GM18511 (cell line): ENCODE results near the gene PLD1.
A peak's percentile ranks its signal among the peaks of the same experiment; 100 is the strongest.
"Not testable (repeated sequence)": the region's sequence is repeated elsewhere in the genome, so short reads cannot be mapped to it uniquely, and the experiment has no call there.

Source experiments
- ATAC-seq: cut with Tn5 transposase; IDR thresholded peaks from one replicate; pipeline ENCODE4 v1.9.1; 2021; ENCODE audit warnings: mild to moderate bottlenecking, moderate library complexity; ENCODE audit not compliant: unreplicated experiment

PLD1 gene, protein sequence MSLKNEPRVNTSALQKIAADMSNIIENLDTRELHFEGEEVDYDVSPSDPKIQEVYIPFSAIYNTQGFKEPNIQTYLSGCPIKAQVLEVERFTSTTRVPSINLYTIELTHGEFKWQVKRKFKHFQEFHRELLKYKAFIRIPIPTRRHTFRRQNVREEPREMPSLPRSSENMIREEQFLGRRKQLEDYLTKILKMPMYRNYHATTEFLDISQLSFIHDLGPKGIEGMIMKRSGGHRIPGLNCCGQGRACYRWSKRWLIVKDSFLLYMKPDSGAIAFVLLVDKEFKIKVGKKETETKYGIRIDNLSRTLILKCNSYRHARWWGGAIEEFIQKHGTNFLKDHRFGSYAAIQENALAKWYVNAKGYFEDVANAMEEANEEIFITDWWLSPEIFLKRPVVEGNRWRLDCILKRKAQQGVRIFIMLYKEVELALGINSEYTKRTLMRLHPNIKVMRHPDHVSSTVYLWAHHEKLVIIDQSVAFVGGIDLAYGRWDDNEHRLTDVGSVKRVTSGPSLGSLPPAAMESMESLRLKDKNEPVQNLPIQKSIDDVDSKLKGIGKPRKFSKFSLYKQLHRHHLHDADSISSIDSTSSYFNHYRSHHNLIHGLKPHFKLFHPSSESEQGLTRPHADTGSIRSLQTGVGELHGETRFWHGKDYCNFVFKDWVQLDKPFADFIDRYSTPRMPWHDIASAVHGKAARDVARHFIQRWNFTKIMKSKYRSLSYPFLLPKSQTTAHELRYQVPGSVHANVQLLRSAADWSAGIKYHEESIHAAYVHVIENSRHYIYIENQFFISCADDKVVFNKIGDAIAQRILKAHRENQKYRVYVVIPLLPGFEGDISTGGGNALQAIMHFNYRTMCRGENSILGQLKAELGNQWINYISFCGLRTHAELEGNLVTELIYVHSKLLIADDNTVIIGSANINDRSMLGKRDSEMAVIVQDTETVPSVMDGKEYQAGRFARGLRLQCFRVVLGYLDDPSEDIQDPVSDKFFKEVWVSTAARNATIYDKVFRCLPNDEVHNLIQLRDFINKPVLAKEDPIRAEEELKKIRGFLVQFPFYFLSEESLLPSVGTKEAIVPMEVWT

DNA sequence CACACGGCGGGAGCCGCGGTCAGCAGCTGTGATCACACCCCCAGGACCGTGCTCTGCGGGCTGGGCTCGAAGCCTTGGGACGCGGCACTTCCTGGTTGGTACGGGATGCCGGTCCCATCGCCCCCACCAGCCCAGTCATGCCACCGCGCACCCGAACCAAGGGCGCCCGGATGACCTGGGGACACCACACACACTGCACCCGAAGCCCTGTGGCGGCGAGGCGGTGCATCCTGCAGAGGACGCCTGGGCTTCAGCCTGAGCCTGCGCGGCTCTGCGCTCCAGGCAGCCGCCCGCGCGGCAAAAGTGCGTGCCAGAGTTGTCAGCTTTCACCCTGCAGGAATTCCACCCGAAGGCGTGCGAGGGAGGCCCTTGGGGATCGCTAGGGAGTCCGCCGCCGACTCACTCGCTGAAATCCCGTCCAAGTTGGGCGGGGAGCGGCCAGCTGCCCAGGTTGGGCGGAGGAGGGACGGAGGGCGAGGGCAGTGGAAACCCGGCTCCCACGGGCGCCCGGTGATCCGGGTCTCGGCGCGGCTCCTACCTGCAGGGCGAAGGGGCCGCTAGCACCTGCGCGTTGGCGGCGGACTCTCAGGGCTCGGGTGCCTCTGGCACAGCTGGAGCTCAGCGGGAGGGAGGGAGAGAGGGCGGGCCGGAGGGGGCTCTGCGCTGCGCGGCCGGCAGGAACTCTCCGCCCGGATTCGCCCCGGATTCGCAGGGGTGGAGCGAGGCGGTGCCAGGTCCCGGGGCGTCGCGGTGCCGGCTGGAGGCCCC, at the start of gene PLD1:
Gene PLD1 (minus strand): TSS at position 623 of the 768 bp plus-strand sequence. CDS start 72,432 bp downstream, outside the sequence.
- ATAC-seq = peak; percentile 58

DNA sequence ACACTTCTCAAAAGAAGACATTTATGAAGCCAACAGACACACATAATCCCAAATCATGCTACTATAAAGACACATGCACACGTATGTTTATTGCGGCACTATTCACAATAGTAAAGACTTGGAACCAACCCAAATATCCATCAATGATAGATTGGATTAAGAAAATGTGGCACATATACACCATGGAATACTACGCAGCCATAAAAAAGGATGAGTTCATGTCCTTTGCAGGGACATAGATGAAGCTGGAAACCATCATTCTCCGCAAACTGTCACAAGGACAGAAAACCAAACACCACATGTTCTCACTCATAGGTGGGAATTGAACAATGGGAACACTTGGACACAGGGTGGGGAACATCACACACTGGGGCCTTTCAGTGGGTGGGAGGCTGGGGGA, 48.5 kb upstream of the PLD1 start:
- not testable (repeated sequence) for ATAC-seq

DNA sequence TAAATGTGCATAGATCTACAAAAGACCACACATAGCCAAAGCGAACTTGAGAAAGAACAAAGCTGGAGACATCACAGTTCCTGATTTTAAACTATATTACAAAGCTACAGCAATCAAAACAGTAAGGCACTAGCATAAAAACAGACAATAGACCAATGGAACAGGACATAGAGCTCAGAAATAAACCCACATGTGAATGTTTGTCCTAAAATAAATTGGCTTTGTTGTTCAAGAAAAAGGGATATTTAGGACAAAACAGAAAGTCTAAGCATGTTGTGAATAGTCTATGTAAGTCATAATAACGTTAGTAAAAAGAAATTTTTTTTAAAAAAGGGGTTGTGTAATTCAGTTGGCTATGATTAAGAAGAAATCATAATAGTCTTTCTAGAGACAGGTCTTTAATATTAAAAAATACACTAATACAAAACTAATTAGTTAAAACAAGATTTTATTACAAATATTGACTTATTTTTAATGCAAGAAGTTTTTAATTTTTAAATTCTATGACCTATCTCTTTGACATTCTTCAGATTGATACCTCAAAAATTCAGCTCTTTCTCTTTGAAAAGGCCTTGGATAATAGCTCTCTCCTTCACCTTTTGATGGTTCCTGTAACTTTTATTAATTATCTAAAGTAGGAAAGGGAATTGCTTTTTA, 44.5 kb upstream of the PLD1 start:
- ATAC-seq = no peak

DNA sequence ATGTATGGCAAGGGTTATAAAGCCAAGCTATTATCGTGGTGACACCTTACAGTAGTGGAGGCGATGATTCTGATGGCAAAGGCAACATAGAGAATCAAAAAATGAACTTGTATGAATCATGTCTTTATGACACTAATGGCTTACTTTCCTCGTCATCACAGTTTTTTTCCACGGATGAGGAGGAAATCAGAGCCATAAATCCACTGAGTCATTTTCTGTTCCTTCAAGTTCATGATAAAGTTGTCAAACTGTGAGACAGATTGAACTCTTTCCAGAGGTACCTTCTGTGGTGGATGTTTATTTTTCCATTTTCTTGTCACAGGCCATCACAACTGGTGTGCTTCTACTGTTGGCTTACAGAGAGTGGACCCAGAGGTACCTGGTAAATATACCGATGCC, 41.4 kb upstream of the PLD1 start:
- ATAC-seq = no peak

DNA sequence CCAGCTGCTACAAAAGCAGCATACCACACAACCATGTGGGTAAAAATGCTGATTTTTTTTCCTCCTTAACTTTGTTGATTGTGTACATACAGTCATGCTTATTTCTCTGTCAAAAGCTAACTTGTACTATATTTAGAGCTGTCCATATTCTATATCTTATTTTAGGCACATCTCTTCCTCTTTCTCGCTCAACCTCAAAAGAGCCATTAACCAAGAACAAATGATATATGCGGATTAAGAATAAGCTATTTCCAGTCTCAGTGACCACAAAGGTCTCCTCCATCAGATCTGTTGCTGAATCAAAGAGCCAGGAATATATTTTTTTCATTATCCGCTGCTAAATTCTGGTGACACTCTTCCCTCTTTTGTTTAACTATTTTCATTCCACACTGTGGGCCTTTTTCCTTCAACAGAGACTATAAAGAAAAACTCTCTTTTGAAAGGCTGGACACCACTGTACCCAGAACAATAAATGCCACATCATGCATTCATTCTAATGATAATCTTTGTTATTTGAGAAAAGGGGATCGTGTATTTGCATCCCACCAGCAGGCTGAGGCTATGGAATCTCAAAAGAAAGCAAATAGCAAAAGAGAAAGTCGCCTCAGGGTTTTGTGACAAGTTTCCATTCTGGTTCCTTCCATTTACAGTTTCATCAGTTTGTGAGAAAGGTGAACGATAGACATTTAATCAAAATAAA, 40.8 kb upstream of the PLD1 start:
- no peak for ATAC-seq

DNA sequence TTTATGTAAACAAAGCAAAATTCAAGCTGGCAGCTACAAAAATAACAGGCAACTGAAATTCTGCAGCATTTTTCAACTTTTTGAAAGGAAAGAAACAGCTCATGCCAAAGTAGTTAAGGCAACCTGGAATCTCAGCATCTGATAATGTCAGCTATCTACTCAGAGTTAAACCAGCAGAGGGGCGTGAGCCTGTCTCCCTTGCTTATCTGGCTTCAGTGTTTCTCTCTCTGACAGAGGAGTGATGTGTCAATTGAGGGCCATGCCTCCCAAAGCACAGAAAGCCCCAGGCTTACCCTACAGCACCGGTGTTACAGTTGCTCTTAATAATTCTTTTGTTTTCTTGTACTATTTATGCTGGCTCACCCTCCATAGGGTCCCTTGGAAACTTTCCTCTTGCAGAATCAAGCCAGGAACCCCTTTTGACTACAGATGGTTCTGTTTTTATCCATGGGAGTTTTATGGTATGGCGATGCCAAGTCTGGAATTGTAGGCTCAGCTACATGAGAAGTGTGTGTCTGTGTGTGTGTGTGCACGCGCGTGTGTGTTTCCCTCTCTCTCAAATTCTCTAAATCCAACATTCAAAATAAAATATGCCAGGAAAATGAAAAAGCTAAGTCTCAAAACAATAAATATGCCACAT, 40.2 kb upstream of the PLD1 start:
- ATAC-seq = no peak

DNA sequence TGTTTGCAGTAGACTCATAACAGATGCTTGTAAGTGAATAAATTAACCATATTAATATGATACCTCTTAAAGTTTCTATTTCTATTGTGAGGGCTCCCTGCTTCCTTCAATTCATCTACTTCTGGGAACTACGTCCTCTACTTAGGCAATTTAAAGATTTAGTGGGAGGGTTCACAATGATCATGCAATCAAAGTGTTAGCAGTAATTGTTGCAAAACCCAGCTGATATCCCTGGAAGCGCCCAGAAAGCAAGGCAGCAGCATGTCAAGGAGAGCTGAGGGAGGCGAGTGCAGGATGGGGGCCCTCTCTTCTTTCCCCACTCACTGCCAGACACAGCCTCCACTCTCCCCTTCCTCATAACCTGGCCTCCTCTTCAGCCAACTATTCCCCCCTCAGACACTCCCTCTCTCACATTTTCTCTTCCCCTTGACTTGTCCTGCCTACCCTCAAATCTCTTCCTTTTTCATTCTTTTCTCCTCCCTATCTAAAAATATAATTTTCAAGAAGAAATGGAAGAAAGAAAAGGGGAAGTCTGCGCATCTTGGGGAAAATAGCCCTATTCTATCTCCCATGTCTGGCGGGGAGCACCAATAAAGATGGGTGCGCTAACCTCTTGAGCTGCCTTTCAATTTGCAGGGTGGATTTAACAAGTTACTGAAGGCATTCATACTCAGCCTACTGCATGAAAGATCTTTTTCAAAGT, 39.5 kb upstream of the PLD1 start:
- ATAC-seq = no peak

DNA sequence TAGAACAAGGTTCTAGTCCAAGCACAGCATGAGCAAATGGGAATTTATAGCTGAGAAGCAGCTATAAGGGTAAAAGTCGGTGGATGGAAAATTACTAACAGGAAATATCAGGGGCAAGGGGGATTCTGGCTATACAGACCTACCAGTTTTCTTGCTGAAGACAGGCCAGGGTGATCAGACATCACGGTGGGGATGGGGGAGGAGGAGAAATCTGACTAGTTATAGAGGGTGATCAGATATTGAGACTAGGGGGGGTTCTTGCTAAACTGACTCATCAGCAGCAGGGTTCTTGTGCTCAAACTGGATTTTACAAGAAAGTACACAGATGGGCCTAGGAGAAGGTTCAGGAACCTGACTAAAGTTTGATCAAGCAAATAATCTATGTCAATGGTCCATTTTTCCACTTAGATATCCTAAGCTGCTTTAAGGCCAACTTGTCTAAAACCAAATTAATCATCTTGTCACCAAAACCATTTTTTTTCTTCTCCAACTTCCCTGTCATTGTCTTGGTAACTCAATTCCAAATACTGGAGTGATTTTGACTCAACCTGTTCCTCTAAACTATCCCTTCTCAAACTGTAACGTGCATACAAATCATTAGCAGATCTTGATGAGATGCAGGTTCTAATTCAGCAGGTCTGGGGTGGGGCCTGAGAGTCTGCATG, 37.4 kb upstream of the PLD1 start:
- no peak for ATAC-seq

DNA sequence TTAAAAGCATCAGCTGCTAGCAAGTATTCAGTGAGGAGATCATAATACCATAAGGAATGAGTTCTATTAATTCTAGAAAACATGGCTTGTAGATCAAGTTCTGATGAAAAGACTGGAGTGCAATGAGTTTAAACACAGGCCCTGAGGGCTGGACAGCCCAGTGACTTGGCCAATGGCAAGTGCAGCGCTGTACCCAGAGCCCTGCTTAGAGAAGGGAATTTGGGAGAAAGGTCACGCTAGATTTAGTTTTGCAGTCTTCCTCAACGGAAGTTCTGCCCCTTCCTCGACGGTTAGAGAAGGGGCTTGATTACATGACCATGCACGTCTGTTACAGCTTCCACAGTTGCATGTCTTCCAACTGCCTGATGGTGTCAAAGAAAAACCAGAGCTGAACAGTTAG, 36.9 kb upstream of the PLD1 start:
- no peak for ATAC-seq

DNA sequence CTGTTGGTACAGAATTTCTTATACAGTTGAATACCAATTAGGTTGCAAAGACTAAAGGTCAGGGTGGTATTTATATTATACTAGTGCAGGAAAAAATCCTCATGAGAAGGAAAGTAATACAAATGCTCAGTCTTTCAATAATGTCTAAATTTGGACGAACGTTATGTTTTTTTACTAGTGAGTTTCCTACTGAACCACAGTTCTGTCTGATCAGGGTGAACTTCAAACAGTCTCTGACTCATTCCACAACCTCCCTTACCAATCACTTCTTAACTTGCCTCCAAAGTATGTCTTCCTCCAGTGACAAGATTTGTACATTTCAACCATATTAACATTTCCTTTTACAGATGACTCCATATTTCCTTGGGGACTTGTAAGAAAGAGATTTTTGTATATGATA, 36.3 kb upstream of the PLD1 start:
- peak; percentile 97 for ATAC-seq

DNA sequence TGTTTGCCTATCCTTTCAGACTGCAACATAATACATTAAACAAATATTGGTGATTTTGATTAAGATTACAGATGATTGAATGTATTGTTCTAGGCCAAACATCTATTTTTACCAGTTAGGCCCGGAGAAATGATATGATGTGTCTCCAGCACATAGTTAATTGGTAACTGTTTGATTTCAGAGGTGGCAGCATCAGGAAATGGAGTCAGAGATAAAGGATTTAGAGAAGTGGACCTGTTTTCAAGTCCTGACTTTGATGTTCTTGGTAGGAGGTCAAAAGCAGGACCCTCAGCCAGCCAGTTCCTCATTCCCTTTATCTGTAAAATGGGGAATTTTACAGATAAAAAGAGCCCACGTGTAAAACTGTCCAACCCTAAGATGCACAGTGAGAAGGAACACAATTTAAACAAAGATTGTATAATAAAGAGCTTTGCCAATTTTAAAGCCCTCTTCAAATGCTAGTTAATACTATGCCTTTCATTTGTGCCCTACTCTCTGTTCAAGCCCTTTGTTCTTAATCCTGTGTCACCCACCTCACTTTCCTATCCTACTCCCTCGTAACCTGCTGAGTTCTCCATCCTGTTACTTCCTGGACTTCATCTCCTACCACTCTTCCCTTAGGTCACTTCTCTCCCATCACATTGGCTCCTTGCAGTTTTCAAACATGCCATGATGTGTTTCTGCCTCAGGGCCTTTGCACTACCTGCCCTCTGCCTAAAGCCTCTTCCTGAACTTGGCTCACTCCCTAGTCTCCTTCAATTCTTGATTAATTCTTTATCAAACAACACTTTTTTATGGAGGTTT, 35.4 kb upstream of the PLD1 start:
- ATAC-seq = no peak

DNA sequence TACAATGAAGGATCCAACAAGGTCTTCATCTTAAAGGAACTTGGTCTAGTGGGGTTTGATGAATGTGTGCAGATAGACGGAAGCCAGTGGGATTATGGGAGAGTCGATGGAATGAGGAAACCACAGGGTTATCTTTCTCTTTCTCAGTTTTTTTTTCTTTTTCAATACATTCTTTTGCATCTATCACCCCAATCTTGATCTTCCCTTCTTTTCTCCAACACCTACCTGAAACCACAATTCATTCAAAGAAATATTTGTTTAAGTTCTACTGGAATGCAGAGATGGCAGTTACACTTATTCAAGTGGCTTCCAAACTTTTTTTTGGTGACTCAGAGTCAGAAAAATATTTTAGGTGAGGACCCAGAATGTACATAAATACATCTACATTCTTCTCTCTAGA, 34.6 kb upstream of the PLD1 start:
- no peak for ATAC-seq

DNA sequence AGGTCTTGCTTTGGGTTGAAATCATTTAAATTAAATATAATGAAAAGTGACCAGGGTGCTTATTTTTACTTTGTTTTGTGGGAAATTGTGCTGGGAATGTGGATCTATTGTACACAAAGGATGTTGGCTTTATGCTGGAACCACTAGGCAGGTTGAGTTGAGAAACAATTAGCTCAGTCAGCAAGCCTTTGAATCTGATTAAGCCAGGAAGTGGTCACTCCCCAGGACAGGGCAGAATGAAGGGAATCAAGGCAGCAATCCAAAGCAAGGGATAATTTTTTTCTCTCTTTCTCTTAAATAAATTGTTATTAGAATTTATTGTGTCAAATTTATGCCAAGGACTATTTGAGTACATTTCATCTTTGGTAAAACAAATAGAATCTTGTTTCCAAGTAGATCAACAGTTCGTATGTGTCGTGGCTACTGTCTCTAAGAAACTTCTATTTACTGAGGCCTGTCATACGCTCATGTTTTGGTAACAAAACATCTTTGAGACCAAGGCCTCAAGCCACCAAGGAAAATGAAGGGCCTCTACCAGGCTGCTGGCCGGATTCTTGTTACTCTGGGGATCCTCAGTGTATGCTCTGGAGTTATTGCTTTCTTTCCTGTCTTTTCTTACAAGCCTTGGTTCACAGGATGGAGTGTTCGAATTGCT, 32.7 kb upstream of the PLD1 start, which contains the start of gene TMEM212:
Gene TMEM212 (plus strand): TSS at position 486 of the 655 bp plus-strand sequence. CDS start 35 bp downstream, at position 521.
- no peak for ATAC-seq

DNA sequence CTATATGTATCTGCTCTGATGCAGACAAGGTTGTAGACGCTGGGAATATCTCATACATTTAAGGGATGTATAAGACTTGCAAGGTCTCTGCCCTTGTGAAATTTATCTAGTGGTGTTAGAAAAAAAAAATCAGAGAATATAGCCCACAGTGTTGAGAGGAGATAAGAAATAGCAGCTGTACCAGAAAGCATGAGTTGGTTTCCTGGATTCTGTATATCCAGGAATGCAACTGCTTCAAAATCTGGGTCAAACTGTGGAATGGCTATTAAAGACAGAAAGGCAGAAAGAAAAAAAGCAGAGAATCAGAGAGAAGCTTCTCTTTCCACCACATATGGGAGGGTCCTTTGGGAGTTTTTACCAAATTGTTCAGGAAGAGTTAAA, 31.3 kb upstream of the PLD1 start:
- ATAC-seq = no peak

DNA sequence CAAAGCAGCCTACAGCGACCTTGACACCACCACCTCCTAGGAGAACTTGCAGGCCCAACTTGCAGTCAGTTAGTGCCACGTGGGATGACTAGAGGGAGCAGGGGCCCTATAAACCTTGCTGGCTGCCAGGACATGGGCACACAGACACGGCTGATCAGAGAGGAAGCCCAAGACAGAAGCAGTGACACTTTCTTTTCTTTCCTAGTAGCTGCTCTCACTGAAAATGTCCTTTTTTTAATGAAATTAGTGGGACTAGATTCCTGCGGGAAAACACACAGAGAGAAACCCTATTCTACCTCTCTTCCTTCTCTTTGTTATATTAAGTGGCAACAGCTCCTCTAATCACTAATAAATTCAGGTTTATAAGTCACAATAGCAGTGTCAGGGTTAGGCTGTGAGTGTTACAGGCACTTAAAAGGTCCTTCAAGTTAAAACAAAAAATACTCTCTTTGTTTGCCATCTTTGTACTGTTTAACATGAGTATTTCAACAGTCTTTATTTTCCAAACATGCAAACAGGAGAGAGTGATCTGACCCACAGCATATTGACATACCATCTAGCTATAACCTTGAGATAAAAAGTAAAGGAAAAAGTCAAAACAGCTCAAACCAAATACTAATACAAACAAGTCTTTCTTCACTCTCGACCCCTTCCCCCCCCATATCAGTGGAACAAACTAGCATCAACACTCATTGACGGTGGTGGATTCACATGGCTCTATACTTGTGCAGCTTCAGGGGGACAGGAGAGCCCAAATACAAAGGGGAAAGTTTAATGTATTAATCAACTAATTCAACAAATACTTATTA, 30.7 kb upstream of the PLD1 start:
- no peak for ATAC-seq

DNA sequence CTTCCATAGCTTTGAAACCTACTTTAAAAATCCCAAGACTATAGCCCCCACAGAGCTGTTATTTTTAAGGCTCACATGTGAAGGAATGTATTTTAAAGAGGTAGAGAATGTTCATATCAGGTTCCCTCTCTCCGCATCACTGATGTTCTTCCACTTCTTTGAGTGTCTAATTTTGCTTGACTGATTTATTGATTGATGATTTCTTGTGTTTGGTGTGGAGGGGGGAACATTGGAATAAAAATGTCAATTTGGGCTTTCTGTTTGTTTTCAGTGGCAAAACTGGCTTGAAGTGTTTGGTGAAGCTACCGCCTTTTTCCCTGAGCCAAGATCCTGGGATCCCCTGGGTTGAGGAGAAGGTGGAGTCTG, 30.1 kb upstream of the PLD1 start:
- ATAC-seq = no peak
